IMR-90 (cell line): ENCODE measurements around the gene PSMA3. TPM values are rescaled to one million over a fixed set of nuclear protein-coding genes. Genes with fewer than 3 reads are reported as not detected.

Experiments
- polyA plus RNA-seq, 3 experiments: library from polyadenylated mRNA; depleted of rRNA; stranded (reverse); fragments of >200 nt; gene quantifications; 2 replicates each; pipeline ENCODE4 v1.2.3, GENCODE V29; 2012; ENCODE audit warnings: low replicate concordance in 1 of 3
- total RNA-seq: library from RNA; depleted of rRNA; stranded (reverse); fragments of >200 nt; gene quantifications from 2 replicates; pipeline ENCODE4 v1.2.3, GENCODE V29; 2012
- TF ChIP-seq, protein P1 (sequence below): fragments of 150-350 bp; IDR thresholded peaks from 2 replicates; pipeline ENCODE4 v1.6.1; 2016; ENCODE audit warnings: low read depth, mild to moderate bottlenecking, low read length, moderate library complexity, borderline replicate concordance

The PSMA3 gene
- total and polyA plus RNA-seq, 2 of the 4 experiments (the other 2 are of a cell fraction): 74.9 to 231 TPM

DNA sequence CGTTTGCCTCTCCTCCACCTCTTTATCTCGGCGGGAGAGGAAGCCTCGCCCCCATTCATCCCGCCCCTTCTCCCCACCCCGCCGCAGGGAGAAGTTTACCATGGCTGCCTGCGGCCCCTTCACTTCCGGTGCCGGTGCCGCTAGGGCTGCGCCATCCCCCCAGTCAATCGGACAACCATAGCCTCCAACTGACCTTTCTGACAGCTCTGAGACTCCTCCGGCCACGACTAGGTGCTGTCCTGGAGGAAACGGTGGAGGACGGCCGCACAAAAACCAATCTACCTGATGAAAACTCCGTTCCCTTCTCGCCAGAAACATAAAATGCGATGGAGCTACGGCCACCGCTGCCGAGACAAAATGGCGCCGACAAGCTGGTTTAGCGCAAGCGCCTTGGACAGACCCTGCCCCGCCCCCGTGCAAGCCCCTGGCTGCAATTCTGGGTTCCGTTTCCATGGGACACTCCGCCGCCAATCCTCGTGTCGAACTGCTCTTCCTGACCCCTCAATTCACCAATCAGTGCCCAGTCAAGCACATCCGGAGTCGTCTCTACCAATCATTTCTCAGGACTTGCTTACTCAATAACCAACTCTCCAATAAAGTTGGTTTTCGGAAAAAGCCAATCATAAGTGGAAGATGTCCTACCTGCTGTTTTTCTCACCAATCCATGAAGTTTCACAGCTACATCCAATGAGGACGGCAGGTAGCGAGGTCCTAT lies 53.3 kb downstream of the PSMA3 start (continued):
- TF ChIP-seq, protein P1, sequence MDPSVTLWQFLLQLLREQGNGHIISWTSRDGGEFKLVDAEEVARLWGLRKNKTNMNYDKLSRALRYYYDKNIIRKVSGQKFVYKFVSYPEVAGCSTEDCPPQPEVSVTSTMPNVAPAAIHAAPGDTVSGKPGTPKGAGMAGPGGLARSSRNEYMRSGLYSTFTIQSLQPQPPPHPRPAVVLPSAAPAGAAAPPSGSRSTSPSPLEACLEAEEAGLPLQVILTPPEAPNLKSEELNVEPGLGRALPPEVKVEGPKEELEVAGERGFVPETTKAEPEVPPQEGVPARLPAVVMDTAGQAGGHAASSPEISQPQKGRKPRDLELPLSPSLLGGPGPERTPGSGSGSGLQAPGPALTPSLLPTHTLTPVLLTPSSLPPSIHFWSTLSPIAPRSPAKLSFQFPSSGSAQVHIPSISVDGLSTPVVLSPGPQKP: 0 out of 2 replicates have a peak, but pooled peaks have one; percentile 18
